Measurements from ENCODE around the gene TMEM248. TPM values are rescaled to one million over a fixed set of nuclear protein-coding genes. Genes with fewer than 3 reads are reported as not detected.

The TMEM248 gene
- total RNA-seq, 6 donors from 2014 or later = 55.5 to 153 (median 111) TPM

- no peak overlapping the region for H3K27ac ChIP-seq
- H3K36me3 ChIP-seq = peaks cover 40 to 98% (median 78%) of the 10 kb centered on the region in 4 donors
- no peaks in the 10 kb centered on the region for H3K9me3 ChIP-seq
- no peak for DNase-seq
- no peaks in the 10 kb centered on the region for H3K4me1 ChIP-seq
- no peaks in the 10 kb centered on the region for H3K27me3 ChIP-seq
- TF ChIP-seq POLR2AphosphoS5 (IDR thresholded peaks at IDR 0.05) (no peak), POLR2A (IDR thresholded peaks at IDR 0.05) (no peak), EP300 (IDR thresholded peaks at IDR 0.05) (no peak), CTCF (IDR thresholded peaks at IDR 0.05) (no peak)
- WGBS, 2 donors = 86 to 96% methylated on average over 5 of the region's 5 CpGs
- H3K4me3 ChIP-seq = no peak overlapping the region
- ATAC-seq (ENCODE audit: low FRiP score in 2 of 2) = no peak
These were observed 32.0 kb downstream of the TMEM248 start for GRCh38 chr7:66953044-66953427.

- H3K36me3 ChIP-seq = peaks cover 14 to 72% (median 45%) of the 10 kb centered on the region in 4 donors
These were observed 36.7 kb downstream of the TMEM248 start for GRCh38 chr7:66957595-66958290.

DNA sequence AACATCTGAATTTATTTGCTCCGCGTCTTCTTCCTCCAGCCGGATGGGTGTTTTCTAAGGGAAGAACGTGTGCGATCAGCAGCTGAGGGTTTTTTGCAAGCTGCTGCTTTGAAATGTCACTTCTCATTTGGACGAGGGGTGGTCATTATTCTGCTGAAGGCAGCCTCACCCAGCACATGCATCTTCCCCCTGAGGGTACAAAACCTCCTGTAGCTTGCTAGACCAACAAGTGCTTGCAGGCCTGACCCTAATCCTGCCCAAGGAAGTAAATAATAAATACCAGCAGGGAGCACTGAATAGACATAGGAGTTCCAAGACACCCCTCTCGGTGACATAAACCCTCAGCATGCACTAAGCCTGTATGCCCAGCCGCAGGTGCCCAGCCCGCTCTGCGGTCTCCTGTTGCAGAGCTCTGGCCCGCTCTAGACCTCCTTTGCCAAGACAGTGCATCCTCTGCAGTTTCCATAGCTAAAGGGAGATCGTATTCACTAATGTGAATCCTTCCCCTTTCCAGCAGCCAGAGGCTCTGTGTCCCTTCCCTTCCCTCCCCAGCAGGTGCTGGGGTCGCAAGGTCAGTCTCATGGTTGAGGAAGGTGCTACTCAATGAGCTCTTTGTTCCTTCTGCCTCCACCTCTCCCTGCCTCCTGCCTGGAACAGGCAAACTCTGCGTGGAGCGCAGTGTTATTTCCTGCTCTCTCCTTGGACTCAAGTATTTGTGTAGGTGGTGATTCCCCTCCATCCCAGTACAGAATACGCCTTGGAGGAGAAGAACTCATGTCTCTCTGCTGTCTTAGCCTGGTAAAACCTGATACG, 37.7 kb downstream of the TMEM248 start:
- DNase-seq = no peak
- Histone ChIP-seq H3K4me1 (no peaks in the 10 kb centered on the region), H3K27ac (no peak overlapping the region), H3K4me3 (no peak overlapping the region), H3K36me3 (peaks cover 14 to 62% (median 36%) of the 10 kb centered on the region in 4 donors), H3K27me3 (no peaks in the 10 kb centered on the region), H3K9me3 (no peaks in the 10 kb centered on the region)
- TF ChIP-seq CTCF (IDR thresholded peaks at IDR 0.05) = no peak
- TF ChIP-seq POLR2A (IDR thresholded peaks at IDR 0.05) = no peak
- no peak for TF ChIP-seq POLR2AphosphoS5 (IDR thresholded peaks at IDR 0.05)
- no peak for TF ChIP-seq EP300 (IDR thresholded peaks at IDR 0.05)
- ATAC-seq (ENCODE audit: low FRiP score in 2 of 2) = no peak
- 93% methylated on average over 15 to 17 of the region's 17 CpGs for WGBS, 2 donors

More at GRCh38 chr7:66957595-66958290, 36.7 kb downstream of the TMEM248 start:
- Histone ChIP-seq H3K9me3 (no peaks in the 10 kb centered on the region), H3K4me3 (no peak overlapping the region), H3K27me3 (no peaks in the 10 kb centered on the region), H3K27ac (no peak overlapping the region), H3K4me1 (no peaks in the 10 kb centered on the region)
- DNase-seq = no peak
- no peak for ATAC-seq (ENCODE audit: low FRiP score in 2 of 2)
- WGBS, 2 donors = 82 to 91% methylated on average over 13 of the region's 13 CpGs
- TF ChIP-seq POLR2A (IDR thresholded peaks at IDR 0.05) = no peak
- TF ChIP-seq POLR2AphosphoS5 (IDR thresholded peaks at IDR 0.05) = no peak
- TF ChIP-seq CTCF (IDR thresholded peaks at IDR 0.05) = no peak
- TF ChIP-seq EP300 (IDR thresholded peaks at IDR 0.05) = no peak

DNA sequence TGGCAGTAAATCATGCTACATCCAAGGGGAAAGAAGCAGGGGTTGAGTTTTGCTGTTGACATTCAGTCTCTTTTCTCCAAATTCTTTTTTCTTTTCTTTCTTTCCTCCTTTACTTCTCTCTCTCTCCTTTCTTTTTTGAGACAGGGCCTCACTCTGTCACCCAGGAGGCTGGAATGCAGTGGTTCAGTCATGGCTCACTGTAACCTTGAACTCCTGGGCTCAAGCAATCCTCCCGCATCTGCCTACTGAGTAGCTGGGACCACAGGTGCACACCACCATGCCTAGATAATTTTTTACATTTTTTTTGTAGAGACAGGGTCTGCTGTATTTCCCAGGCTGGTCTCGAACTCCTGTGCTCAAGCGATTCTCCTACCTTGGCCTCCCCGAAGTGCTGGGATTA, 39.2 kb downstream of the TMEM248 start:
- Histone ChIP-seq H3K4me1 (no peaks in the 10 kb centered on the region), H3K27me3 (no peaks in the 10 kb centered on the region), H3K4me3 (no peak overlapping the region), H3K9me3 (no peaks in the 10 kb centered on the region), H3K36me3 (peaks cover 12 to 50% (median 26%) of the 10 kb centered on the region in 4 donors), H3K27ac (no peak overlapping the region)
- ATAC-seq (ENCODE audit: low FRiP score in 2 of 2) (no peak), DNase-seq (no peak)
- TF ChIP-seq POLR2A (IDR thresholded peaks at IDR 0.05) (no peak), EP300 (IDR thresholded peaks at IDR 0.05) (no peak), POLR2AphosphoS5 (IDR thresholded peaks at IDR 0.05) (no peak)
- WGBS, 2 donors = 96 to 100% methylated on average over 4 of the region's 4 CpGs

GRCh38 chr7:66961096-66961495, 40.1 kb downstream of the TMEM248 start:
- ATAC-seq (ENCODE audit: low FRiP score in 2 of 2) = no peak
- Histone ChIP-seq H3K36me3 (peaks cover 6 to 41% (median 18%) of the 10 kb centered on the region in 4 donors), H3K27ac (no peak overlapping the region), H3K4me3 (no peak overlapping the region), H3K9me3 (no peaks in the 10 kb centered on the region), H3K27me3 (no peaks in the 10 kb centered on the region), H3K4me1 (no peaks in the 10 kb centered on the region)
- TF ChIP-seq EP300 (IDR thresholded peaks at IDR 0.05) (no peak), CTCF (IDR thresholded peaks at IDR 0.05) (no peak), POLR2A (IDR thresholded peaks at IDR 0.05) (no peak), POLR2AphosphoS5 (IDR thresholded peaks at IDR 0.05) (no peak)
- DNase-seq = no peak
- WGBS, 2 donors = 96 to 99% methylated on average over 5 of the region's 5 CpGs
